NOMO-1 (cell line): ENCODE measurements around the gene ISG15.
"Not testable (repeated sequence)": the region's sequence is repeated elsewhere in the genome, so short reads cannot be mapped to it uniquely, and the experiment has no call there.

ENCODE experiments used
- DNase-seq, 2 experiments: peaks; one replicate each; lab custom pipeline; 2025; ENCODE audit not compliant: unreplicated experiment in 2 of 2; lab: John Stamatoyannopoulos, UW

The ISG15 gene

DNA sequence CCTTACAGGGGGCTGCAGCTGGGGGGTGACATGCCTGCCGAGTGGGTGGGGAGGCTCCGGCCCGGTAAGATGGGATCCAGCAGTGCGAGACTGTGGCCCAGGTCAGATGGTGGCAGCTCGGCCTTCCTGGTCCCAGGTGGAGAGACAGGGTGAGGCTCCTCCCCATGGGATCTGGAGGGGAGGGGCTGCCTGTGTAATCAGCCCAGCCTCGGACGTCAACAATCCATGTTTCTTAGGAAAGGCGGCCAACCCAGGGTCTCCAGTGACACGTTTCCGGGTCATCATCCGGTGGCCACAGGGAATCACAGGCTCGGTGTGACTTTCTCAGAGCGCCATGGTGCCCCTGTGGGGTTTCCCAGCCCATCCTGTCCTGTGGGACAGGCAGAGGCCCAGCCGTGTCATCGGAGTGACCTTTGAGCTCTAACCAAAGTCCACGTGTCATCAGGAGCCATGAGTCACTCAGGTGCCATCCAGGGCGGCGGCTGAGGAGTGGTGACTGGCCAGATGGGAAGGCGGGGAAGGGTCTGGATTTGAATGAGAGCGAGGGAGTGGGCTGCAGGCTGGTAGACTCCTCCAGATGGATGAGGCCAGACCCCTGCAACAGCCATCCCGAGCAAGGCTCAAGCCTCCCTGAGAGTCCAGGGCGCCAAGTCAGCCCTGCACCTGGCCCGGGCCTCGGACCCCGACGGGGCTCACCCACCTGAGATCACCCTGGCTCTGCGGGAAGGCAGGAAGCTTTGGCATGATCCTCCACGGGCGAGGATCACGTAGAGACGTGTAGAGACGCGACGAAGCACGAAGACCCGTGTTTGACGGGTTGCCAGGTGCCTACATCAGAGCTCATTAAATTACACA lies 6.8 kb upstream of the ISG15 start:
- no peak for DNase-seq

DNA sequence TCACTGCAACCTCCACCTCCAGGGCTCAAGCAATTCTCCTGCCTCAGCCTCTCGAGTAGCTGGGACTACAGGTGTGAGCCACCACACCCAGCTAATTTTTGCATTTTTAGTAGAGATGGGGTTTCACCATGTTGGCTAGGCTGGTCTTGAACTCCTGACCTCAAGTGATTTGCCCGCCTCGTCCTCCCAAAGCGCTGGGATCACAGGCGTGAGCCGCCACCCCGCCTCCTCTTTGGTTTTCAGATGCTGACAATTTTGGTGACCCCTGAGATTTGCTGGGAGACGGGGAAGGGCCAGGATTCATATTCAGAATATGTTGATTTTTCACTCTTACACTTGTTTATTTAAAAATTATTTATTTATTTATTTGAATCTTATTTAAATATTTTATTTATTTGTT lies 3.2 kb upstream of the ISG15 start:
- DNase-seq: not testable (repeated sequence)

DNA sequence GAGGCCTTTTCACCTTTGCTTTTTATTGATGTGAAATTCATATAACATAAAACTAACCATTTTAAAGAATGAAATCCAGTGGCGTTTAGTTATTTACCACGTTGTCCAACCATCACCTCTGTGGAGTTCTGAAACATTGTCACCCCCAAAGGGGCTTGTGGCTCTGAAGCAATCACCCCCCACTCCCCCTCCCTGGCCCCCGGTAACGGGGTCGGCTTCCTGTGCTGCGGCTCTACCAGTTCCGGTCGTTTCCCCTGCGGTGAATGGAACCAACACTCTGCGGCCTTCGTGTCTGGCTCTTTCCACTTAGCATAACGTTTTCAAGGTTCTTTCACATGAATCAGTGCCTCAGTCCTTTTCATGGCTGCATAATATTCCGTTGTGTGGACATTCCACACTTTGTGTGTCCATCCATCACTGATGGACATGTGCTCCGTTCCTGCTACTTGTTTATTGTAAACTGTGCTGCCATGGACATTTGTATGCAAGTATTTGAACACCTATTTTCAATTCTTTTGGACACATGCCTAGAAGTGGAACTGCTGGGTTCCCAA lies 1.8 kb upstream of the ISG15 start:
- no peak for DNase-seq

DNA sequence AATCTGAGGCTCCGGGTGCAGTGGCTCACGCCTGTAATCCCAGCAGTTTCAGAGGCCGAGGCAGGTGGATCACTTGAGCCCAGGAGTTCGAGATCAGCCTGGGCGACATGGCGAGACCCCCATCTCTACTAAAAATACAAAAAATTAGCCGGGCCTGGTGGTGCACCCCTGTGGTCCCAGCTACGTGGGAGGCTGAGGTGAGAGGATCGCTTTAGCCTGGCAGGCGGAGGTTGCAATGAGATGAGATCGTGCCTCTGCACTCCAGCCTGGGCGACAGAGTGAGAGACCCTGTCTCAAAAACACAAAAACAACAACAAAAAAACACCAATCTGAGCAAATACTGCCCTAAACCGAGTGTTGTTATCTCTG lies 577 bp upstream of the ISG15 start:
- not testable (repeated sequence) for DNase-seq

DNA sequence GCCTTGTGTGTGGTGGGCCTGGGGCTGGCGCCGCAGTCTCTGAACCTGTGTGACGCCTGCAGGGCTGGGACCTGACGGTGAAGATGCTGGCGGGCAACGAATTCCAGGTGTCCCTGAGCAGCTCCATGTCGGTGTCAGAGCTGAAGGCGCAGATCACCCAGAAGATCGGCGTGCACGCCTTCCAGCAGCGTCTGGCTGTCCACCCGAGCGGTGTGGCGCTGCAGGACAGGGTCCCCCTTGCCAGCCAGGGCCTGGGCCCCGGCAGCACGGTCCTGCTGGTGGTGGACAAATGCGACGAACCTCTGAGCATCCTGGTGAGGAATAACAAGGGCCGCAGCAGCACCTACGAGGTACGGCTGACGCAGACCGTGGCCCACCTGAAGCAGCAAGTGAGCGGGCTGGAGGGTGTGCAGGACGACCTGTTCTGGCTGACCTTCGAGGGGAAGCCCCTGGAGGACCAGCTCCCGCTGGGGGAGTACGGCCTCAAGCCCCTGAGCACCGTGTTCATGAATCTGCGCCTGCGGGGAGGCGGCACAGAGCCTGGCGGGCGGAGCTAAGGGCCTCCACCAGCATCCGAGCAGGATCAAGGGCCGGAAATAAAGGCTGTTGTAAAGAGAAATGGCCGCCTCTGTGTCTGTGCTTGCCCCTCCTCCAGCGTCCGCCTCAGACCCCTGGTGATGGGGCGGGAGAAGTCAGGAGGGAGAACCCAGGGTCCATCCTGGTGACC lies 788 bp downstream of the ISG15 start:
- DNase-seq: no peak

DNA sequence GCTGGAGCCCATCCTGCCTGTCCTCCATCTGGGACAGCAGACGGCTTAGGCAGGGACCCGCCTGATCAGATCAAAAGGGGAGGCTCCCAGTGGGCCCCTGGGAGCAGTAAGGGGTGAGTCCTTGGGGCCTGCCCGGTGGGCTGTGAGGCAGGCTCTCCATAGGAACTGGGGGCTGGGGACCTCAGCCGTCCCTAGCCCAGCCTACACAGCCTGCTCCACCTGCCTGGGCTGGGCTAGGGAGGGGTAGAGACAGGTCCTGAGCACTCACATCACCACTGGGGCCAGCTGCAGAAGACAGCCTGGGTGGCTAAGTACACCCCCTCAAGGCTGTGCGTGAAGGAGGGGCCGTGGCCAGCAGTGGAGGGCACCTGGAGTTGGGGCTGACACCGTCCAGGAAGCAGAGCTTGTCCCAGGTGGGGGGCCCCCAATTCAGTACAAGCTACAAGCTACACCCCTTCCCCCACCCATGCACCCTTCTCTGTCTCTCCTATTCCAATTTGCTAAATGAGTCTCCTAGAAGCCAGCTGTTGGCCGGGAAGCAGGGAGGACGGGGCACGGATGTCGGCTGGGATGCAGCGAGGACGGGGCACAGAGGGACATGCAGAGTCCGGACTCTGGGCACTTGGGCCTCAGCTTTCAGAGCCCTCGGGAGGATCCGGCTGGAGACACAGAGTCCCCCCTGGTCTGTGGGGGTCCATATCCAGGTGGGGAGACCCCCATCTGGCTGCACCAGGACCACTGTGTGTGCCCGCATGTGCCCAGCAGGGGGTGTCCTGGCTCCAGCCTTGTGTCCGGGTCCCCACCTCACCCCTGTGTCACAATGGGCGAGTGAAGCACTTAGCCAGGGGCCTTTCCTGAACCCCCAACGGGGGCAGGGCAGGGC lies 1.7 kb downstream of the ISG15 start:
- DNase-seq: no peak

DNA sequence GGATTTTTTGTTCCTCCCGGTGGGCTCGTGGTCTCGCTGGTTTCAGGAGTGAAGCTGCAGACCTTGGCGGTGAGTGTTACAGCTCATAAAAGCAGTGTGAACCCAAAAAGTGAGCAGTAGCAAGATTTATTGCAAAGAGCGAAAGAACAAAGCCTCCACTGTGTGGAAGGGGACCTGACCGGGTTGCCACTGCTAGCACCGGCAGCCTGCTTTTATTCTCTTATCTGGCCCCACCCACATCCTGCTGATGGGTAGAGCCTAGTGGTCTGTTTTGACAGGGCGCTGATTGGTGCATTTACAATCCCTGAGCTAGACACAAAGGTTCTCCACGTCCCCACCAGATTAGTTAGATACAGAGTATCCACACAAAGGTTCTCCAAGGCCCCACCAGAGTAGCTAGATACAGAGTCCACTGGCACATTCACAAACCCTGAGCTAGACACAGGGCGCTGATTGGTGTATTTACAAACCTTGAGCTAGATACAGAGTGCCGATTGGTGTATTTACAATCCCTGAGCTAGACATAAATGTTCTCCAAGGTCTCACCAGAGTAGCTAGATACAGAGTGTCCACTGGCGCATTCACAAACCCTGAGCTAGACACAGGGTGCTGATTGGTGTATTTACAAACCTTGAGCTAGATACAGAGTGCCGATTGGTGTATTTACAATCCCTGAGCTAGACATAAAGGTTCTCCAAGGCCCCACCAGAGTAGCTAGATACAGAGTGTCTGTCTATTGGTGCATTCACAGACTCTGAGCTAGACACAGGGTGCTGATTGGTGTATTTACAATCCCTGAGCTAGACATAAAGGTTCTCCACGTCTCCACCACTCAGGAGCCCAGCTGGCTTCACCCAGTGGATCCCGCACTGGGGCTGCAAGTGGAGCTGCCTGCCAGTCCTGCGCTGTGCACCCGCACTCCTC lies 4.4 kb downstream of the ISG15 start:
- DNase-seq: not testable (repeated sequence)

DNA sequence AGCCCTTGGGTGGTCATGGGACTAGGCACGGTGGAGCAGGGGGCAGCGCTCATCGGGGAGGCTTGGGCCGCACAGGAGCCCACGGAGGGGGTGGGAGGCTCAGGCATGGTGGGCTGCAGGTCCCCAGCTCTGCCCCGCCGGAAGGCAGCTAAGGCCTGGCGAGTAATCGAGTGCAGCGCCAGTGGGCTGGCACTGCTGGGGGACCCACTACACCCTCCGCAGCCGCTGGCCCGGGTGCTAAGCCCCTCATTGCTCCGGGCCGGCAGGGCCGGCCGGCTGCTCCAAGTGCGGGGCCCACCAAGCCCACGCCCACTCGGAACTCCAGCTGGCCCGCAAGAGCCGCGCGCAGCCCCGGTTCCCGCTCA lies 5.0 kb downstream of the ISG15 start:
- DNase-seq: not testable (repeated sequence)

DNA sequence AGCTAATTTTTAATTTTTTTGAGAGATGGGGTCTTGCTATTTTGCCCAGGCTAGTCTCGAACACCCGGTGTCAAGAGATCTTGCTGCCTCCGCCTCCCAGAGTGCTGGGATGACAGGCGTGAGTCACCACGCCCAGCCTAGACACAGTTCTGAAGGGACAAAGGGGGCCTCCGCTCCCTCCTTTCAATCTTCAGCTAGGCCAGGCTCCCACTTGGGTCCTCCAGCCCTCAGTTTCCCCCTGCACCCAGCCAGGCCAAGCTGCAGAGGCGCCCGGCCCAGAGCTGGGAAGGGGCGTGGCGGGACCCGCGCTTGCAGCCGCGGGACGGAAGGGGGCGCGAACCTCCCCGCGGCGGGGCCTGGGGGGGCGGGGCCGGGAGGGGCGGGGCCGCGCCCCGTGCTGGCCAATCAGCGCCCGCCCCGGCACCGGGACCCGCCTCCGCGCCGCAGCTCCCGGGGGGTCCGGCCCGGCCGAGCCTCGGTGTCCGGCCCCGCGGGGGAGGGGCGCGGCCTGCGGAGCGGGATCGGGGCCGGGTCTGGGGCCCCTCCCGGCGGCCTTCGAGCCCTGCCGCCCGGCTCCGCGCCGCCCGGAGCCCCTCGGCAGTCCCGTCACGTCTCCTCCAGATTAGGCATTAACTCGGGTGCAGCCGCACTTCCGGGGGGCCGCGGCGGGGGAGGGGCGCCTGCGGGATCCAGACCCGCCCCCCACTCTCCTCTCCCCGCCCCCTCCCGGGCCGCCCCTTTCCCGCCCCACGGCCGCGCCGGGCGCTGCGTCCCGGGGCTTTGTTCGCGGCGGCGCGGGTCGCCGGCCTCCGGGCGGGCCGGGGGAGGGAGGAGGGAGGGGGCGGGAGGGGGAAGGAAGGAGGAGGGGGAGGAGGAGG lies 6.1 kb downstream of the ISG15 start:
- peak; percentile 59 to 80 for DNase-seq

DNA sequence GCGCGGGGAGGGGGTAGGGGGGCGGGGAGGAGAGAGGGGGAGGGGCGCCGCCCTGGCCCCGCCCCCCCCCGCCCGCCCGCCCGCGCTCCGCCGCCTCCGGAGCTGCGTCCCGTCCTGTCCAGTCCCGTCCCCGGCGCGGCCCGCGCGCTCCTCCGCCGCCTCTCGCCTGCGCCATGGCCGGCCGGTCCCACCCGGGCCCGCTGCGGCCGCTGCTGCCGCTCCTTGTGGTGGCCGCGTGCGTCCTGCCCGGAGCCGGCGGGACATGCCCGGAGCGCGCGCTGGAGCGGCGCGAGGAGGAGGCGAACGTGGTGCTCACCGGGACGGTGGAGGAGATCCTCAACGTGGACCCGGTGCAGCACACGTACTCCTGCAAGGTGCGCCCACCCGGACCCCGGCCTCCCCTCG lies 6.7 kb downstream of the ISG15 start, which contains the start of gene AGRN:
Gene AGRN, plus strand, starts transcription at position 121 of the 405 bp plus-strand sequence. Its CDS starts 53 bp downstream, at position 174.
- no peak for DNase-seq

DNA sequence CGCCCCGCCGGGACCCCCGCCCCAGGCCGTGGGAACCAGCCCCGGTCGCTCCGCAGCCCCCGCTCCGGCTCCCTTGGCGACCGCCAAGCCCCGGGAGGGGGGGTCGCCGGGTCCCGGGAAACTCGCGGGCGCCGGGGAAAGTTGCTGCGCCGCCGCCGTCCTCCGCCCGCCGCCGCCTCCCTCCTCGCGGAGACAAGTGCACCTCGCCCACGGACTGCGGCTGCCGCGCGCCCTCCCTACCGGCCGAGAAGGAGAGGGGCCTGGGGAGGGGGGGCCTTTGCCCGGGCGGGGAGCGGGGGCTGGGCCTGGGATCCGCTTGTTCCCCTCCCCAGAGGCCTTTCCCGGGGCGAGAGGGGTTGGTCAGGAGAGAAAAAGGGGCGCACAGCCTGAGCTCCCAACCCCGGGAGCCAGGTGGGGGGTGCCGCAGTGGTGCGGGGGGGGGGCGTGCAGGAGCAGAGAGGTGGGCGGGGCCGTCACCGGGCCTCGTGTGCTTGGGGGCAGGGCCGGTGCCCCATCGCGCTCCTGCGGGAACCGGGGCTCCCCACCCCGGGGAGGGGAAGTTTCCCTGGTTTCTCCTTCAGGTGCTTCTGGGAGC lies 7.2 kb downstream of the ISG15 start:
- no peak for DNase-seq

DNA sequence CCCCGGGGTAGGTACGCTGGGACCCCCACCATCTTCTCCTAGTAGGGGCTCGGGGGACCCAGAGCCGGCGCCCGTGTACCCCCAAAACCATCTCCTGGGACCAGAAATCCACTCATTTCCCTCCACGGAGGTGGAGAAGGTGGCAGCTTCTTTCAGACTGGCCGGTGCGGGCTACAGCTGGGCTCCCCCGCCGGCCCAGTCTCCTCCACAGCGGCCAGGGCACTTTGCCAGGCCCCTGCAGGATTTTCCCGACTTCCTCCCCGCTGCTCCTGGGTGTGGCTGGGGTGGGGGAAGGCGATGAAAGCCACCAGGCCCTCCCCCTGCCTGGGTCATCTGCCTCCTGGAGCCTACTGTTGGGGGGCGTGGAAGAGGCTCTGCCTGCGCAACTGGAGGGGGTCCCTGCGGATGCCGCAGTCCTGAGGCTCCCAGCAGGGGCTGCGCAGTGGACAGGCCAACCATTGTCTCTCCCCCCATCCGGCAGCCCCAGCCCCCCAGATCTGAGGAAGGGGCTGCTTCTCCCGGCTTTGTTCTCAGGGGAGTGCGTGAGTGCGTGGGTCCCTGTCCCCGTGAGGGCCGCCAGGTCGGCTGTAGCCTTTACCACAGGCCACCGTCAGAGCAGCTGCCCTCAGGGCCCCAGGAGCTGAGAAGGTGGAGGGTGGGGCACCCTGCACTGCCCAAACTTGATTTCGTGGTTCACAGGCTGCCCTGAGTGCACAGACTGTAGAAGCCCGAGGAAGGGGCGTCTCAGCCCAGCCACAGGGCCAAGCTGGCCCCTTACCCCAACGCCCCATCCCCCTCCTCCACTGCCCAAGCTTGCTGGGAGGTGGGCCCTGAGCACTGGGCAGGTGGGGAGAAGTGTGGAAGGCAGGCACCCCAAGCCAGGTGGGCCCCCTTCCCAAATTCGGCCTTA lies 8.0 kb downstream of the ISG15 start:
- DNase-seq: no peak

DNA sequence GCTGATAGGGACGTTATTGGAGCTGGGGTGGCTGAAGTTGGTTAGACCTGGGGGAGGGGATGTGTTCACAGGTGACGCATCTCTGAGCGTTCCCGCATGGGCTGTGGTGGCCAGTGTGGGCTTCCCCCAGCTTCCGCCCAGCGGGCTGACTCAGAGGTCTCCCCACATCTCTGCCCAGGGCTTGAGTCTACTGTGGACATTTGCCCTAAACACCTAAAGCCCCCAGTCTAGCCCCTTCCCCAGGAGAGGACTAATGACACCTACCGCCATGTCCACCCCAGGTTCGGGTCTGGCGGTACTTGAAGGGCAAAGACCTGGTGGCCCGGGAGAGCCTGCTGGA lies 8.6 kb downstream of the ISG15 start:
- DNase-seq: no peak

DNA sequence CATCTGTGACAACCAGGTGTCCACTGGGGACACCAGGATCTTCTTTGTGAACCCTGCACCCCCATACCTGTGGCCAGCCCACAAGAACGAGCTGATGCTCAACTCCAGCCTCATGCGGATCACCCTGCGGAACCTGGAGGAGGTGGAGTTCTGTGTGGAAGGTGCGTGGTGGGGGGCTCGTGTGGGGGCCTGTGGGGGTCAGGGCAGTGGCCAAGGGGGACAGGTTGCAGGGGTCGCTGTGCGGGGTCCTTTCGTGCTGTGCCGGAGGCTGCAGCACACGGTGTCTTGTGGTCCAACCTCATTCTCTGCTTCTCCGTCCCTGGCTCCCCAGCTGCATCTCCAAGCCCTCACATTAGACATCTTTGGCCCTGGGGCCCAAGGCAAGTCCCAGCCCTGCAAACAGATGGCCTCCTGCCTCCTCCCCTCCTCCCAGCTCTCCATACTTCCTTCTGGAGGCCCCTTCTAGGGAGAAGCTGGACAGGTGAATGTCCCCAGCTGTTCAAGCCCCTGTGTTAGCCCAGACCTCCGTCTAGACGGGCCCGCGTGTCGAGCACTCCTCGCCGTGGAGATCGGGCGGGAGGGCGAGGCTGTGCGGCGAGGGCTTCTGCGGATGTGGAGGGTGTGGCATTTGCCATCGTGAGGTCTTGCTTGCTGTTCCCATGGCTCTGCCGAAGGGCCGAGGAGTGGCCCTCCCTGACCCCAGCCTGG lies 9.2 kb downstream of the ISG15 start:
- DNase-seq: no peak

DNA sequence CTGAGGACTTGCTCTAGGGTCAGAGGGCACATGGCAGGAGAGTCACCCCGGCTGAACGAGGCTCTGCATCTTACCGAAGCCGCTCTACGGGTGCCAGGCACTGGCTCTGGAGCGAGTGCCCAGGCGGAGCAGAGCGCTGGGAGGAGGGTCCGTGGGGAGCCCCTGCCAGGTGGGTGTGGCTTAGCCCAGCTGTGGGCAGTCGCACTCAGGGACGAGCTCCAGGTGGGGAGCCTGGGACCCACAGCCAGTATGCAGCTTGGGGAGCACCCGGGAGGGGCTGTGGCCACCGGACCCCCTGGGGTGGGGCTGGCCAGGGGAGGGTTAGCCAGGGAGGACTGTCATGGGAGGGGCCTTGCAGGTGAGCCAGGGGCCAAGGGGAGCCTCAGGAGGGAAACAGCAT lies 10.4 kb downstream of the ISG15 start:
- DNase-seq: no peak

DNA sequence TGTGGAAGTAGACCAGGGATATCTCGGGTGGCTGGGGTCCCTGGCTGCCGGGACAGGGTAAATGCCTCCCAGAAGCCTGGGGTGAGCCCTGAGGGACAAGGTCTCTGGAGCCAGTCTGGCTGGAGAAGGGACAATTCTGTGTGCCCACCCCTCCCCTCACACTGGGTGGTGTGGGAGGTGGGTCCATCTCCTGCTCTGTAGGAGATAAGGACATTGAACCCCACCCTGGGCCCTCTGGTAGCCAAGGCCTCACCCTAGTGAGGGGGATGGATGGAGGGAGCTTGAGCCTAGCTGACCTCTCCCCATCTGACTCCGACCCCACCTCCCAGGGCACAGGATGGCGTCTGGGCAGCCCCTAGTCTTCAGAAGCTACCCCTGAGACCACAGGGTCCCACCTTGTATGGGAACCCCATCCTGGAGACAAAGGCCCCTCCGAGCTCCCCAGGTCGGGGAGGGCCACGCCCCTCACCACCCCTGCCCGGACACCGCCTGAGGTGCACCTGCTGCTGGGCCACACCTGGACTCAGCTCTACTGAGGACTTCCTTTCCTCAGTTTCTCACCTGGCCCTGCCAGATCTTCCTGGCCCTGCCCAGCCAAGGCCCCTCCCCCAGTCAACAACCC lies 11.0 kb downstream of the ISG15 start:
- no peak for DNase-seq
